HG02840 (cell line): ENCODE data around the gene TEDDM1.
"Not testable (repeated sequence)": the region's sequence is repeated elsewhere in the genome, so short reads cannot be mapped to it uniquely, and the experiment has no call there.

ENCODE experiments used
- ATAC-seq: cut with Tn5 transposase; IDR thresholded peaks from one replicate; pipeline ENCODE4 v1.9.1; 2021; ENCODE audit warnings: mild to moderate bottlenecking, moderate library complexity, moderate number of reproducible peaks; ENCODE audit not compliant: unreplicated experiment, low FRiP score

The TEDDM1 gene, protein sequence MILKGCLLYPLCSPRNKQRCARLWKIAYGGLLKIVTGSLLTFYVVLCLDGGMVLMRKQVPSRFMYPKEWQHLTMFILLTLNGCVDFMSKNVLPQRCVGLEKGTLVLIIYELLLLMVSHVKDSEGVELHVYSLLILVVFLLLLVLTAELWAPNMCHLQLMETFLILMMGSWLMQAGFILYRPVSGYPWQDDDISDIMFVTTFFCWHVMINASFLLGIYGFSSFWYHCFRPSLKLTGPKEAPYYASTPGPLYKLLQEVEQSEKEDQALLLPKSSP

DNA sequence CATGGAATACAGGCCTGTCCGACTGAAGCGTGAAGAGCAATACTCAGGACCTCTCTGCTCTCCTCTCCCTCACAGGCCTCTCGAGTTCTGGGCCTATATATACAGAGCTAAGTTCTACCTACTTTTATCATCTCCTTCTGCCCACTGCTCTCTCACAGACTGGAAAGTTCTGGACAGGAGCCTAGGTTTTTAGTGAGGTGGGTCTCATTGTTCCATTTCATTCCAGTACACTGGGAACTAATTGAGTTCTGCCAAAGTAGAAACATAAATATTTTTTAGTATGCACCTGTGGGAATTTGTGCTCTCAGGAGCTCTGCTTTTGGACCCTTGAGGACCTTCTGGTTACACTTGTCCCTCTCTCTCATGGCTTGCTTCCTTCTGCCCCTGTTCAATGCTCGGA lies at the start of gene TEDDM1:
Gene TEDDM1 (minus strand): TSS at position 101 of the 400 bp plus-strand sequence. CDS start 182 bp downstream, outside the sequence.
- ATAC-seq, result no peak

DNA sequence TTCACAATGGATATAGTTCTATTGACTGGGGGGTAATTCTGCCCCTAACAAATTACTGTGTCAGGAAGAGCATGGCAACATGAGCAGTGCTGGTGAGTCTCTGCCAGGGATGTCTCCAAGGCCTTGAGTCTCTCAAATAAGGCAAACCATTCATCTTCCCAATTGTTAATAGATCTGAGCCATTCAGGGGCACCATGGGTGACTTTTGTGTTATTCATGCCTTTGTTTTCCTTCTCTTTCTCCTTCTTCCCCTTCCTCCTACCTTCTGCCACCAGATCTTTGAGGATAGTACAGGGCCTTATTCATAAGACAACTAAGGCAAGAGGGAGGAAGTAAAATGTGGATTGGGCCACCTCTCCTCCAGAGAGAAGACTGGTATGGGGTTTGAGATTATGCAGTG lies 49.6 kb upstream of the TEDDM1 start, which contains the start of gene RGSL1:
Gene RGSL1 (plus strand): TSS at position 60 of the 400 bp plus-strand sequence. CDS start 20 bp downstream, at position 80.
- no peak for ATAC-seq

DNA sequence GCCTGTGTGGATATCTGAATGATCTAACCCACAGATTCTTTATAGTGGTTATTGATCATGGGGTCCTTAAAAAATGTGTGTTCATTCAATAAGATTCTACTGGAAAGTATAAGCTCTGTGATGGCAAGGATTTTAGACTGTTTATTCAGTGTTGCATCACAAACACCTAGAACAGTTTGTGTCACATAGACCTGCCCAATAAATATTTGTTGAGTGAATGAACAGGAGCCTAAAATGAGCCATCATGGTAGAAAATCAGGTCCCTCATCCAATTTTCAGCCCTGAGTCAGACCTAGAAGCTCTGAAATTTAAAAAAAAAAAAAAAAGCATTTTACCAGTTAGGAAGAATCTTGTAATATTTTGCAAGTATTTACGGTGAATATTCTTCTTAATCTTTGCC lies 47.2 kb upstream of the TEDDM1 start:
- ATAC-seq, result no peak

DNA sequence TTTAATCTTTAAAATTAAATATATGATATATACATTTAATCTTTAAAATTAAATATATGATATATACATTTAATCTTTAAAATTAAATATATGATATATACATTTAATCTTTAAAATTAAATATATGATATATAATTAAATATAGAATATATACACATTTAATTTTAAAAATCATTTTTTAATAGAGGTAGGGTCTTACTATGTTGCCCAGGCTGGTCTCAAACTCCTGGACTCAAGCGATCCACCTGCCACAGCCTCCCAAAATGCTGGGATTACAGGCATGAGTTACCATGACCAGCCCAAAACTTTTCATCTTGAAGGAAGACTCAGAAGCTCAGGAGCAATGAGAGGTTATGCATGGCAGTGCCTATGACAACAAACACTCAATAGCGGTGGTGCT lies 46.7 kb upstream of the TEDDM1 start:
- not testable (repeated sequence) for ATAC-seq

DNA sequence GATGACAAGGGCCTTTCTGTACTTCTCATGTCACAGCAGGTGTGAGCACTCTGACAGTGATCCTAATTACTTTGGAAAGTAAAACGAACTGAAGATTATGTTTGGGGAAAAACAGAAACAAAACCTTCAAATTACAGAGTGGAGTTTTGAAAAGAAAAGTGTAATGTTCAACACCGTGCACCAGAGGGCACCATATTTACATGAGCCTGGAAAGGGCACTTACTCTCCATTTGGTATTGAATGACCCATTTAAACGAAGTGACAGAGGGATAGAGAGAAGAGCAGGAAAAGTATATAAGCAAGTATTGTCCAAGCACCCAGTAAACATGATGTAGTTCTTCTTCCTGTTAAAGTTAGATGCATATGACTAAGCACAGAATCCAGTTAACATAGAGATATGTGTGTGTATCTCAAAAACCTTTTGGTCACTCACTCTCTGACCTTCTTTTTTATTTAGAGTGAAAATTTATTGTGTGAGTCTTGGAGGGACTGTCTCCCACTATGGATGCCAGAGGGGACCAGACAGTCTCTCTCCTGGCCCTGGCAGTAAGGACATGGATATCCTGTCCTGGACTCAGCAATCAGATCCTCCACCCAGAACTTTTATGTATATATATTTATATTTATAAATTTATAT lies 45.7 kb upstream of the TEDDM1 start:
- ATAC-seq, result no peak

DNA sequence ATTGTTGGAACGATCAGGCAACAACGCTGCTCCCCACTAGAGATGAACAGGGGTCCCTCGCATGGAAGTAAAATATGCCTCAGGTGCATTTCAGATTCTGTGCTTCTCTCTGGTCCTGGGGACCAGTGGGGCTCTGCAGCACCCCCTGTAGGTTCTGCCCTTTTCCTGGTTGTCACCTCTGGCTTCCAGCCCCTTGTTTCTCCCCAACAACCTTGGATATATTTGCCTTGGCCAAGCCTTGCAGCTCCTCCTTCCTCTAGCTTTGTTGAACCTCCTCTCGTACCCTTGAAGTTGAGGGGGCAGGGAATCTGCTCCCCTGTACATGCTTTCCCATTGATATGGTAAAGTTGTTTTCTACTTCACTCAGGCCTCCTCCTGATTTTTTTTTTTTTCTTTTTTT lies 44.0 kb upstream of the TEDDM1 start:
- no peak for ATAC-seq

DNA sequence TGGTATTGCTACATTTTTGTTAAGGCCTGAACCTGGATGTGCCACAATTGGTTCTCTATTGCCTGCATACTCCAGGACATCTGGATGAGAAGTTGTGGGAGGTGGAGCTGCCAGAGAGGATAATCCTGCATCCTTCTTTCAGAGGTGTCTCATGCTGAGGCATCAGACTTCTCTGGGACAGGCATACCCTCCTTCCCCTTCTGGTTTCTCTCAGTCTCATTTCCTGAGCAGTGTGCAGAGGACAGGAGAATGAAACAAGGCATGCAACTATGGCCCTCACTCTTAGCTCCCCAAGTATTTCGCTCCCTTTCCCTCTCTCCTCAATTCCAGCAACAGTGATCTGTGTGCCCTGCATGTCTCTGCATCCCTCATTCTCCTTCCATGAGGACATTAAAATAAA lies 41.9 kb upstream of the TEDDM1 start:
- no peak for ATAC-seq

DNA sequence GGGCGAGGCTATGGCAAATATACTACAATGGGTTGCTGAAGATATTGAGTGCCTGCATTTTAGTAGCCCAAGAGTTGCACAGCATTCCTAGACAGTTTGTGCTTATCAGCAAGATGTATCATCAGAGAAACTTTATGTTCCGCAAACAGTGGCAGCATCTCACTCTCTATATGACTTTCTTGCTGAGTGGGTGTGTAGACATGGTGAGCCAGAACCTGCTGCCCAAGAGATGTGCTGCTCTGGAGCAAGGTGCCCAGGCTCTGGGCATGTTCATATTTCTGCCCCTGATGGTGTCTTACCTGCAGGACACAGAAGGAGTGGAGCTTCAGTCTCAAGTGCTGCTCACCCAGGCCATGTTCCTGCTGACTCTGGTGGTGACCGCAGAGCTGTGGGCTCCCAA lies 41.3 kb upstream of the TEDDM1 start:
- no peak for ATAC-seq

DNA sequence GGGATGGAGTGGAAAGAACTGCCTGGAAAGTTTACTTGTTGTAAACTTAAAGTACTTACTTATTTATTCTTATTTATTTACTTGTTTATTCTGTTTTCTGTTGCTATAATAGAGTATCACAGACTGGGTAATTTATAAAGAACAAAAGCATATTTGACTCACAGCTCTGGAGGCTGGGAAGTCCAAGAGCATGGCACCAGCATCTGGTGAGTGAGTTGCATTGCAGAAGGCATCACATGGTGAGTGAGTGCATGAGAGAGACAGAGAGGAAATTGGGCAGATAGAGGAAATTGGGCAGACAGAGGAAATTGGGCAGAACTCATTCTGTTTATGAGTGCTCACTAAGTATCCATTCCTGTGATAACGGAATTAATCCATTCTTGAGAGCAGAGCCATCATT lies 37.9 kb upstream of the TEDDM1 start:
- ATAC-seq, result no peak

DNA sequence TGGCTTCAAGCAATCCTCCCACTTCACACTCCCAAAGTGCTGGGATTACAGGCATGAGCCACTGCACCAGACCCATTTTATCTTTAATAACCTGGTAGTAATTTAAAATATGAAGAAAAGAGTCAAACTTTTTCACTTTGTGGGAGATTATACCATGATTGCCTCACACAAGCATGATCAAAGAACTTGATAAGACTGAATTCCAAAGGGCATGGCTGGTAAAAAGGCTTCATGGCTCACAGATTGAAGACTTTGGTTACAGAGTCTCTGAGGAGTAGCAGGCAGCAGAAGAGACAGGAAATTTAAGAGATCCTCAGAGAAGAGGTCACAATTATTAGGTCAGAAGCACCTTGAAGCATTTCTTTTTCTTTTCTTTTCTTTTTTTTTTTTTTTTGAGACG lies 33.1 kb upstream of the TEDDM1 start:
- ATAC-seq, result no peak

DNA sequence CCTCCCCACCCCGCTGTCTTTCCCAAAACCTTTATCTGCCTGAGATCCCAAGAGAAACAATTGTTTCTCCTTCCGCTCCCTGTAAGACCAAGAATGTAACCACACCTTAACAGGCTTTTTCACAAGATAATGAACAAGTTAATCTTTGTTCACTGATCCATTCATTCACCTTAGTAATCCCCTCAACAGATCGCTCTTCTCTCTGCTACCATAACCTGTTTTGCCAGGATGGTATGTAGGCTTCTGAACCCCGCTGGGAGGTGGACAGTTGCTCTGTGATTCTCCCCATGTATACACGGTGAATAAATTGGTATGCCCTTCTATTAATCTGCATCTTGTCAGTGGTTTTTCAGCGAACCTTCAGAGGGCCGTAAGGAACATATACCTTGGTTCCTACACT lies 30.8 kb upstream of the TEDDM1 start:
- no peak for ATAC-seq

DNA sequence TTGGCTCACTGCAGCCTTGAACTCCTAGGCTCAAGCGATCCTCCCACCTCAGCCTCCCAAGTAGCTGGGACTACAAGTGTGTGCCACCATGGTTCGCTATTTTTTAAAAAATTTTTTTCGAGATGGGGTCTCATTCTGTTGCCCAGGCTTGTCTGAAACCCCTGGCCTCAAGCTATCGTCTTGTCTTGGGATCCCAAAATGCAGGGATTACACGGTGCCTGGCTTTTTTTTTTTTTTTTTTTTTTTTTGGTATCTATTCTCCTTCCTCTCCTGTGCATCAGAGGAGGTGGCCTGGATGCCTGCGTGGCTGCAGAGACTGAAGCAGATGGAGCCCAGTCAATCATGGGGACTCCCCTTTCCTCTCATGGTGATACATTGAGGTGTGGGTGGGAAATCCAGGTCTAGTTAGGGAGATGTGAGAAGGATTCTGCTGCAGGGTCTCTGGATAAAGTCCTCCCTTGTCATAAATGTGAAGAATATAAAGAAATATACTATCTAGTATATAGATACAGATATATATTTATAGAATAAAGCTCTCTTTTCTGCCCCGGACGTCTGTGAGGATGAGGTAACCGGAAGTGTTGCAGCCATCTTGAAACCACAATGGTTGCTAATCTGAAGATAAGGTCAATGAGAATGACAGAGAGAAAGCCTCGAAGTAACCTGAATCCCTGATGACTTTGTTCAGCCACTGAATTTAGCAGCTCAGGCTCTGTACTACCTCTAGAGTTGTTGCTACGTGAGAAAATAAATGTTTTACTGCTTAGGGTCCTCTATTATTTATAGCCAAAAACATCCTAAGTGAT lies 30.0 kb upstream of the TEDDM1 start:
- no peak for ATAC-seq

DNA sequence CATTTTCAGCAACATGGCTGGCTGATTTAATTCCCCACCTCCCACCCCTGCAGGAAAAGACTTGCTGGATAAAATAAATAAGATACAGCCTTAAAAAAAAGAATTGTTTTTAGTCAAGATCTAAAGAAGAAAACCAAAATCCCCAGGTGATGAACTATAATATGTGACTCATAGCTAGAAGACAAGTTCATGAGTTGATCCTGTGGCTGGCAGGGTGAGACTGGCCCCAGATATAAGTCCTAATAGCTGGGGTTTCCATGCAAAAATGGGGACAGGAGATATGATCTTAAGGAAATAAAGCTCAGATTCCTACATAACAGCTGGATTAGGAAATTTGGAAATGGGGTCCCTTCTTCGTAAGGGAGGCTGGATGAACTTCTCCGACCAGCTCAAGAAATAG lies 27.6 kb upstream of the TEDDM1 start:
- no peak for ATAC-seq

DNA sequence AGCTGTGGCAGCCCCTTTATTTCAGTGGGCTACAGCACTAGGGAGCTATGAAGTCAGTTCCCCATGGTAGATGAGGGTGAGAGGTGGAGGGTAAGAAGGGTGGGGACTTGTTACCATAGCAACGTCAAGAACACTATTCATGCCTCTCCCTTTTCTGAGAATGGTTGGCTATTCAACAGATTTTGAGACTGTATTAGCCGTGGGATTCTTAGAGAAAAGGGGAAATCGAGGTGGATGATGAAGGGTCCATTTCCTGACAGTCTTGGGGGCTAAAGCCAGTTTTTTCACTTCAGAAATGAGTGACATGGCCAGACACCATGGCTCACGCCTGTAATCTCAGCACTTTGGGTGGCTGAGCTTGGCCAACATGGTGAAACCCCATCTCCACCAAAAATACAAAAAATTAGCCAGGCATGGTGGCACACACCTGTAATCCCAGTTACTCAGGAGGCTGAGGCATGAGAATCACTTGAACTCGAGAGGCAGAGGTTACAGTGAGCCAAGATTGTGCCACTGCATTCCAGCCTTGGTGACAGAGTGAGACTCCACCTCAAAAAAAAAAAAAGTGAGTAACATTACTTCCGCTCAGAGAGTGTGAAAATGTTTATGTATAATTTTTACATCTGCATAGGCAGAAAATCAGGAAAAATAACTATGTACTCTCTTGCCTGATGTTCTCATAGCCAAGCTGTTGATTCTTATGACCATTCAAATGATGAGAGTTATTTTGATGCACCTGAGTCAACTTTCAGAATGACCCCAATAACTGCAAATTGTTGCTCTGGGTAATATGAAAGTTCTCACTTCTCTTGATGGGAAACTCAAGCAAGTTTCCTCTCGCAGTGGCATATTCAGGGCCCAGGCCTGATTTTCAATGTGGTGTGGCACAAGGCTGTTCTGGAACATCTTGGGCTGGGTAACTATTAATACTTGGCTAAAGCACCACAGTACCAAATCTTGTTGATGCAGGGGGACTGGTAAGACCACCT lies 26.3 kb upstream of the TEDDM1 start:
- ATAC-seq, result peak; percentile 59

DNA sequence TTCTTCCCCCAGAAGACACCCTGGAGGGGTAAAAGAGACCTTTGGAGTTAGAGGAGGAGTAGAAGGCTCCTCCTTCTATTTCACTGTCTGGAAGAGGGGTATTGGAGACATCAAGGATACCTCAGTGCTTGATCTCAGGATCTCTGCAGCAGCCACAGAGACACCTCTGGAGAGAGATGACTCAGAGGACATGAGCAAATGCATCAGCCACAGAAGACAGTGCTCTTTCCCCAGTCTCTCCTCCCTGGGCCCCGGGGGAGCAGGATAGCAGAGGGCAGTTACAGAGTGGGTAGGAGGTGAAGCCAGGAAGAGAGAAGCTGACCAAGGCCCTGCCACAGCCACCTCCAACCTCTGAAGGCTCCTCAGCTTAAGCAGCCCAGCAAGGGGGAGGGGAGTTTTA lies 15.3 kb upstream of the TEDDM1 start:
- no peak for ATAC-seq

DNA sequence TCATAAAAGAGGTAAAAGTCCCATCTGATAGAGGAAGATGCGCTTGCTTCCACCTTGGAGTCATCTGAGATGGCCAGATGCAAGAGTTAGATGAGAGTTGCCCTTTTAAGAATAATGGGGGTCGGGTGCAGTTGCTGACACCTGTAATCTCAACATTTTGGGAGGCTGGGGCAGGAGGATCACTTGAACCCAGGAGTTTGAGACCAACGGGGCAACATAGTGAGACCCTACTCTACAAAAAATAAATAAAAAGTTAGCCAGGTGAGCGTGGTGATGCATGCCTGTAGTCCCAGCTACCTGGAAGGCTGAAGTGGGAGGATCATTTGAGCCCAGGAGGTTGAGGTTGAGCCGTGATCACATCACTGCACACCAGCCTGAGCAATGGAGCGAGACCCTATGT lies 13.5 kb upstream of the TEDDM1 start:
- ATAC-seq, result no peak

DNA sequence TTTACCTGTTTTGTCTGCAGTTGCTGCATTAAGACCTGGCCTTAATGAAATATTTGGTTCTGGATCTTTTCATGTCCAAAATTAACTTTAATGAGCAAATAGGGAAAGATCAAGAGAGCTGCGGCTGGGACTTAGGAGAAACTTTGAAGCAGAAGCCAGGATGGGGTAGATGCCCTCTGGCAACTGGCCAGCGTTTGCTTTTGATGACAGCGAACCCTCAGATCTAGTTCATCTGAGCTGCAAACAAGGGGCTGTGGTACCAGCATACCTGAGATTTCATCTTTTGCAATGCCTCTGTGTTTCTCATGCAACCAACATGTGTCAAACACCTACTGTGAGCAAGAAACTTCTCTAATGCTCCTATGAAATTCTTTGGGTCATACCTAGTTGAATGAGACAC lies 13.0 kb upstream of the TEDDM1 start:
- no peak for ATAC-seq

DNA sequence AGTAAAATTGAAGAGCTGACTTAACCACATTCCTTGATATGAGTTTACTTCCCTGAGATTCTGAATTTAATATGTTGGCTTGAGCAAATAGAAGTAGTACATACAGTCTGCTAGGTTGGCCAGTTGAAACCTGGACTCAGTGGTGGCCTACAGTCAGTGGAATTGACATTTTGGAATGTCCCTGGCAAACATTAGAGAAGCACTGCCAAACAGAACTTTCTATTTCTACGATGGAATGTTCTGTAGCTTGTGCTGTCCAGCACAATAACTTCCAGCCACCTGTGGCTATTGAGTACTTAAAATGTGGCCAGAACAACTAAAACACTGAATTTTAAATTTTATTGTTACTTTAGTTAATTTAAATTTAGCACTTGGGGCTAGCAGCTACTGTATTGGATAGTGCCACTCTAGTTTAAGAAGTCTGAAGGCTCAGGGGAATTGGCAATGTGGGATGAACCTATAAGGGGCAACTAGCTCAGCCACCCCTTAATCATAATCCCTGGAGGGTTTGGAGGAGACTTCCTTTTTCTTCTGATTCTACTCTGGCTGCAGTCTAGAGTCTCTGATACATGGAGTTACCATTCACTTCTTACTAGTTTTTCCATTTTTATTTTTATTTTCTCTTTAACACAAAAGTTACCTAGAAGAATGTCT lies 10.3 kb upstream of the TEDDM1 start:
- ATAC-seq, result no peak

DNA sequence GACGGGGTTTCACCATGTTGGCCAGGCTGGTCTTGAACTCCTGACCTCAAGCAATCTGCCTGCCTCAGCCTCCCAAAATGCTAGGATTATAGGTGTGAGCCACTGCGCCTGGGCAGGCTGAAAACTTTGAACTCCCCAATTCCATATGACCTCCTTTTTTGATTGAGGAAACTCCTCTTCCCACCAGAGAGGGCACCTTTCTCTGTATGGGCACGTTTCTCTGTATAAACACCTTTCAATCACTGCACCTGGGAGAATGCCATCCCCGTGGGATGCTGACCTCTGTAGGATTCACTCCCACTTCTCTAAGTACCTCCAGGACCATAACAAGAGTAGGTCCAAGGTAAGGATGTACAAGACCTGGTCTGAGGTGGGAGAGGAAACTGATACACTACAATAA lies 9.7 kb upstream of the TEDDM1 start:
- ATAC-seq, result no peak
